Caco-2 (cell line): ENCODE measurements around the gene LSM14B. TPM values are rescaled to one million over a fixed set of nuclear protein-coding genes. Genes with fewer than 3 reads are reported as not detected.

Experiments
- BruUV-seq: library from RNA; stranded (reverse); fragments of 400-500 nt; replicated peaks from 2 replicates; lab custom pipeline; 2021; lab: Mats Ljungman, UMichigan
- CTCF ChIA-PET: fragments of 300-600 bp; sonication (Branson Sonifier 250); formaldehyde crosslinking; loops from one replicate; lab custom pipeline; 2022; ENCODE audit warnings: antibody characterized with exemption; lab: Charles Lee
- POLR2A ChIA-PET: fragments of 300-600 bp; sonication (Branson Sonifier 250); formaldehyde crosslinking; loops from one replicate; lab custom pipeline; 2022; ENCODE audit warnings: antibody characterized with exemption; lab: Charles Lee
- DNase-seq, 2 experiments: peaks; one replicate each; pipeline versions ENCODE4 v3.0.0 to v3.0.0-alpha.2; 2020 to 2022
- H3K27me3 ChIP-seq: replicated peaks from 2 replicates; pipeline ENCODE4 v1.6.0; 2011; ENCODE audit warnings: low read length; ENCODE audit not compliant: control insufficient read depth, insufficient read depth
- H3K36me3 ChIP-seq: 2 replicates; pipeline ENCODE4 v1.5.1; 2011; ENCODE audit warnings: low read length; ENCODE audit not compliant: control insufficient read depth, insufficient read depth
- H3K4me1 ChIP-seq: fragments of 250-450 bp; sonication (Bioruptor Pico); 2 replicates; pipeline ENCODE4 v1.5.1; 2020; ENCODE audit warnings: mild to moderate bottlenecking
- H3K4me3 ChIP-seq: 2 replicates; pipeline ENCODE4 v1.5.1; 2011; ENCODE audit warnings: low read depth, mild to moderate bottlenecking, control low read depth, low read length
- H3K9me3 ChIP-seq: fragments of 250-450 bp; sonication (Bioruptor Pico); 2 replicates; pipeline ENCODE4 v1.5.1; 2020; ENCODE audit warnings: mild to moderate bottlenecking, moderate library complexity
- H3K27ac Mint-ChIP-seq: one replicate; pipeline ENCODE4 v1.8.0; 2022; ENCODE audit warnings: mixed read lengths; ENCODE audit not compliant: unreplicated experiment
- H3K27me3 Mint-ChIP-seq: one replicate; pipeline ENCODE4 v1.8.0; 2022; ENCODE audit warnings: mixed read lengths; ENCODE audit not compliant: insufficient read depth, unreplicated experiment
- H3K36me3 Mint-ChIP-seq: one replicate; pipeline ENCODE4 v1.8.0; 2022; ENCODE audit warnings: mild to moderate bottlenecking, mixed read lengths; ENCODE audit not compliant: insufficient read depth, unreplicated experiment
- H3K4me1 Mint-ChIP-seq: one replicate; pipeline ENCODE4 v1.8.0; 2022; ENCODE audit warnings: low read depth, mixed read lengths; ENCODE audit not compliant: unreplicated experiment
- H3K4me3 Mint-ChIP-seq: one replicate; pipeline ENCODE4 v1.8.0; 2022; ENCODE audit warnings: mild to moderate bottlenecking, moderate library complexity, mixed read lengths; ENCODE audit not compliant: unreplicated experiment
- H3K9me3 Mint-ChIP-seq: one replicate; pipeline ENCODE4 v1.8.0; 2022; ENCODE audit warnings: mixed read lengths; ENCODE audit not compliant: unreplicated experiment
- intact Hi-C: fragments of 100-400 bp; cut with micrococcal nuclease; formaldehyde crosslinking; loops from one replicate; pipeline ENCODE4 v1.10.0; 2022; ENCODE audit not compliant: unreplicated experiment
- total RNA-seq: library from RNA; stranded (reverse); gene quantifications from 2 replicates; pipeline ENCODE4 v1.2.3, GENCODE V29; 2022
- TF ChIP-seq, protein P1 (sequence below), 2 experiments: fragments of 200-600 bp in 1 of 2; IDR thresholded peaks; 1 replicate in 1 of 2; 2 replicates in 1 of 2; pipeline versions ENCODE4 v1.5.1 to v1.8.0; 2011 to 2022; ENCODE audit warnings: antibody characterized with exemption in 1 of 2, control low read depth in 1 of 2, inconsistent platforms in 1 of 2, low read depth in 1 of 2, low read length in 1 of 2, mild to moderate bottlenecking in 1 of 2, moderate library complexity in 1 of 2; ENCODE audit not compliant: insufficient read depth in 1 of 2, severe bottlenecking in 1 of 2, unreplicated experiment in 1 of 2

LSM14B gene
- total RNA-seq, 1 experiment from 2014 or later, result 154 TPM

DNA sequence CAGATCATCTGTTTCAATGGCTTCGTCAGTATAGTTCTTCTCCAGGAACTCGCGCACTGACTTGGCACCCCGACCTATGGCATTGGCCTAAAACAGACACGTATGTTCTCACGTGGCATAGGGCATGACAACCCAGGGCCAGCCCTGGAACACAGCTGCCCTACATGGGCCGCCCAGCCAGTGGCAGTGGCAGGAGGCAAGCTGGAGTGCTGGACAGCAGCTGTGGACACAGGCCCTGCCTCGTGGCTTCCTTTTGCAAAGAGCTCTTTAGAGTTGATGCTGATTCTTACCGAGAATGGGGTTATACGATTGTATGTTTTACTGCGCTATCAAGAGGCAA is 15.9 kb downstream of the LSM14B start:
- Mint-ChIP-seq H3K4me1 (peaks cover 10% of the 10 kb centered on the region), H3K36me3 (peaks cover 96% of the 10 kb centered on the region), H3K4me3 (peak overlapping the region; percentile 12), H3K9me3 (no peaks in the 10 kb centered on the region), H3K27me3 (no peaks in the 10 kb centered on the region), H3K27ac (peak overlapping the region; percentile 28)
- Histone ChIP-seq H3K36me3 (peaks cover 17% of the 10 kb centered on the region), H3K9me3 (no peaks in the 10 kb centered on the region), H3K4me1 (peaks cover 16% of the 10 kb centered on the region), H3K27me3 (no peaks in the 10 kb centered on the region), H3K4me3 (no peak overlapping the region)
- ChIA-PET CTCF (interaction anchor here (0.8 to 1.2 kb wide), 2 partner anchors 16 to 127 kb away, joined by 3 to 4 read pairs; partner anchors contain the start of gene LSM14B), POLR2A (no interaction called here)
- no peak for DNase-seq
- intact Hi-C loops, result no loop called here
- TF ChIP-seq, protein P1, sequence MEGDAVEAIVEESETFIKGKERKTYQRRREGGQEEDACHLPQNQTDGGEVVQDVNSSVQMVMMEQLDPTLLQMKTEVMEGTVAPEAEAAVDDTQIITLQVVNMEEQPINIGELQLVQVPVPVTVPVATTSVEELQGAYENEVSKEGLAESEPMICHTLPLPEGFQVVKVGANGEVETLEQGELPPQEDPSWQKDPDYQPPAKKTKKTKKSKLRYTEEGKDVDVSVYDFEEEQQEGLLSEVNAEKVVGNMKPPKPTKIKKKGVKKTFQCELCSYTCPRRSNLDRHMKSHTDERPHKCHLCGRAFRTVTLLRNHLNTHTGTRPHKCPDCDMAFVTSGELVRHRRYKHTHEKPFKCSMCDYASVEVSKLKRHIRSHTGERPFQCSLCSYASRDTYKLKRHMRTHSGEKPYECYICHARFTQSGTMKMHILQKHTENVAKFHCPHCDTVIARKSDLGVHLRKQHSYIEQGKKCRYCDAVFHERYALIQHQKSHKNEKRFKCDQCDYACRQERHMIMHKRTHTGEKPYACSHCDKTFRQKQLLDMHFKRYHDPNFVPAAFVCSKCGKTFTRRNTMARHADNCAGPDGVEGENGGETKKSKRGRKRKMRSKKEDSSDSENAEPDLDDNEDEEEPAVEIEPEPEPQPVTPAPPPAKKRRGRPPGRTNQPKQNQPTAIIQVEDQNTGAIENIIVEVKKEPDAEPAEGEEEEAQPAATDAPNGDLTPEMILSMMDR (IDR thresholded peaks at IDR 0.05; ENCODE audit: insufficient read depth in 1 of 2, low read depth in 1 of 2, low read length in 1 of 2, severe bottlenecking in 1 of 2, unreplicated experiment in 1 of 2), result no peak
- no TSS peak for BruUV-seq

DNA sequence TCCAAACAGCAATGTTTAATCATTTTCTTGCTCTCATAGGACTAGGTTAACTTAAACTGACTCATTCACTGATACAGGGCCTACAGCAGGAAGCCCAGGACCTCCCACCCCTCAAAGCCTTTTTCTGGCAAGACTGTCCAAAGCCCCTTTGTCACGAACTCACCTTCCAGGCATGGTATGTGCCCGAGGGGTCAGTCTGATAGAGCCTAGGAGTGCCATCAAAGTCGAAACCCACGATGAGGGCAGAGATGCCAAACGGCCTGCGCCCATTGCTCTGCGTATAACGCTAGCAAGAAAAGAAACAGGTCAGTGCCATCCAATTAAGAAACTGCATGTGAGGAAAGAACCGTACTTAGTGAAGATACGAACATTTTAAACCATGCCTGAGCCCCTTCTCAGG is 16.6 kb downstream of the LSM14B start:
- POLR2A ChIA-PET, result no interaction called here
- H3K36me3 ChIP-seq, result peaks cover 17% of the 10 kb centered on the region
- H3K4me3 ChIP-seq, result no peak overlapping the region
- no peaks in the 10 kb centered on the region for H3K9me3 Mint-ChIP-seq
- no TSS peak for BruUV-seq
- DNase-seq, result no peak
- H3K27me3 Mint-ChIP-seq, result no peaks in the 10 kb centered on the region
- no peaks in the 10 kb centered on the region for H3K9me3 ChIP-seq
- CTCF ChIA-PET, result interaction anchor here (0.8 kb wide), 1 partner anchor 128 kb away, joined by 3 read pairs; no protein-coding TSS in a partner anchor
- H3K4me3 Mint-ChIP-seq, result no peak overlapping the region
- H3K27ac Mint-ChIP-seq, result no peak overlapping the region
- peaks cover 96% of the 10 kb centered on the region for H3K36me3 Mint-ChIP-seq
- intact Hi-C loops, result no loop called here
- peaks cover 16% of the 10 kb centered on the region for H3K4me1 ChIP-seq
- H3K27me3 ChIP-seq, result no peaks in the 10 kb centered on the region
- peaks cover 10% of the 10 kb centered on the region for H3K4me1 Mint-ChIP-seq
- TF ChIP-seq, protein P1 (IDR thresholded peaks at IDR 0.05; ENCODE audit: insufficient read depth in 1 of 2, low read depth in 1 of 2, low read length in 1 of 2, severe bottlenecking in 1 of 2, unreplicated experiment in 1 of 2), result no peak

DNA sequence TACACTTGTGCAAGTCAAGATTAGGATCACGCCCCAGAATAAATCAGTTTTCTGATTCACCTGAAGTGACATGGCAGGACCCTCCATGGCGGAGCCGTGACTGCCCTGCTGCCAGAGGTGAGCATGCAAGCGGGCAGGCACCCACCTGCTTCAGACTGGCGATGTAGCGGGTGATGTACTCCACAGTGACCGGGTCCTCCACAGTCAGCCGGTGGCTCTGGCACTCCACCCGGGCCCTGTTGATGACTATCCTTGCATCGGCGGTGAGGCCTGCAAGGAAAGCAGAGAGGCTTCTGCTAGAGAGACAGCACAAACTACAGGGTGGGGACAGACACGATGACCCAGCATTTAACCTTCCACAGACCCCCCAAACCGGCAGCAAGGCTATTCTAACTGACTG is 17.4 kb downstream of the LSM14B start:
- Mint-ChIP-seq H3K27me3 (no peaks in the 10 kb centered on the region), H3K36me3 (peaks cover 94% of the 10 kb centered on the region), H3K4me1 (peaks cover 12% of the 10 kb centered on the region), H3K27ac (no peak overlapping the region), H3K9me3 (no peaks in the 10 kb centered on the region), H3K4me3 (no peak overlapping the region)
- BruUV-seq, result no TSS peak
- Histone ChIP-seq H3K27me3 (no peaks in the 10 kb centered on the region), H3K4me3 (no peak overlapping the region), H3K36me3 (peaks cover 17% of the 10 kb centered on the region), H3K9me3 (no peaks in the 10 kb centered on the region), H3K4me1 (peaks cover 18% of the 10 kb centered on the region)
- DNase-seq, result no peak
- TF ChIP-seq, protein P1 (IDR thresholded peaks at IDR 0.05; ENCODE audit: insufficient read depth in 1 of 2, low read depth in 1 of 2, low read length in 1 of 2, severe bottlenecking in 1 of 2, unreplicated experiment in 1 of 2), result no peak
- CTCF ChIA-PET, result interaction anchor here (0.8 kb wide), 1 partner anchor 128 kb away, joined by 3 read pairs; no protein-coding TSS in a partner anchor
- intact Hi-C loops, result loop anchor here (5.0 to 10.0 kb wide), 2 partner anchors 98 to 265 kb away; partner anchors contain the start of genes CABLES2 and OSBPL2
- POLR2A ChIA-PET, result interaction anchor here (0.5 kb wide), 1 partner anchor 17 kb away, joined by 3 read pairs; the partner anchor contains the start of gene LSM14B
